Activated T-cell treated with anti-CD3 and anti-CD28 coated beads, Interleukin-2, amount 50 U/mL, for 24 hours (primary cell): ENCODE measurements around the gene CT45A10.
"Not testable (repeated sequence)": the region's sequence is repeated elsewhere in the genome, so short reads cannot be mapped to it uniquely, and the experiment has no call there.

Source experiments
- DNase-seq: peaks from one replicate; pipeline ENCODE4 v3.0.0-alpha.2; 2020
- H3K27ac Mint-ChIP-seq: 2 replicates; pipeline ENCODE4 v1.8.0; 2020; ENCODE audit warnings: mild to moderate bottlenecking, mixed read lengths
- H3K27me3 Mint-ChIP-seq: 2 replicates; pipeline ENCODE4 v1.8.0; 2020; ENCODE audit warnings: mixed read lengths
- H3K36me3 Mint-ChIP-seq: 2 replicates; pipeline ENCODE4 v1.8.0; 2020; ENCODE audit warnings: low read depth, mixed read lengths
- H3K4me1 Mint-ChIP-seq: 2 replicates; pipeline ENCODE4 v1.8.0; 2020; ENCODE audit warnings: low read depth, mixed read lengths
- H3K4me3 Mint-ChIP-seq: 2 replicates; pipeline ENCODE4 v1.8.0; 2020; ENCODE audit warnings: mild to moderate bottlenecking, moderate library complexity, mixed read lengths
- H3K9me3 Mint-ChIP-seq: 2 replicates; pipeline ENCODE4 v1.8.0; 2020; ENCODE audit warnings: mixed read lengths

Gene CT45A10

GRCh38 chrX:135893294-135893817, at the start of gene CT45A10, which contains the start of gene SAGE1:
TSS of gene CT45A10 (minus strand) at chrX:135893444. CDS start at chrX:135885344, 8,100 bp downstream.
TSS of gene SAGE1 (plus strand) at chrX:135893716. CDS start at chrX:135896243, 2,527 bp downstream.
- Mint-ChIP-seq H3K36me3 (no peaks in the 10 kb centered on the region), H3K27ac (no peak within 1 kb of the TSS), H3K4me3 (no peak within 1 kb of the TSS), H3K9me3 (no peaks in the 10 kb centered on the region), H3K4me1 (no peaks in the 10 kb centered on the region), H3K27me3 (peaks cover 32% of the 10 kb centered on the region)
- no peak for DNase-seq

GRCh38 chrX:135931644-135932487, 38.6 kb upstream of the CT45A10 start:
- Mint-ChIP-seq H3K27me3 (peaks cover 14% of the 10 kb centered on the region), H3K9me3 (no peaks in the 10 kb centered on the region), H3K36me3 (no peaks in the 10 kb centered on the region), H3K4me3 (no peak overlapping the region), H3K27ac (no peak overlapping the region), H3K4me1 (no peaks in the 10 kb centered on the region)
- DNase-seq: peak; percentile 63

- DNase-seq: no peak
- peaks cover 15% of the 10 kb centered on the region for H3K27me3 Mint-ChIP-seq
- no peaks in the 10 kb centered on the region for H3K36me3 Mint-ChIP-seq
- H3K9me3 Mint-ChIP-seq: no peaks in the 10 kb centered on the region
- H3K4me1 Mint-ChIP-seq: no peaks in the 10 kb centered on the region
- no peak overlapping the region for H3K27ac Mint-ChIP-seq
- no peak overlapping the region for H3K4me3 Mint-ChIP-seq
These were observed 34.7 kb upstream of the CT45A10 start for GRCh38 chrX:135927897-135928296.

GRCh38 chrX:135923353-135923752, 30.1 kb upstream of the CT45A10 start:
- no peak for DNase-seq
- Mint-ChIP-seq H3K27ac (no peak overlapping the region), H3K36me3 (no peaks in the 10 kb centered on the region), H3K4me3 (no peak overlapping the region), H3K4me1 (no peaks in the 10 kb centered on the region), H3K9me3 (no peaks in the 10 kb centered on the region), H3K27me3 (peaks cover 25% of the 10 kb centered on the region)

- H3K27me3 Mint-ChIP-seq: peaks cover 46% of the 10 kb centered on the region
- not testable (repeated sequence) for DNase-seq, H3K36me3 Mint-ChIP-seq, H3K4me1 Mint-ChIP-seq, H3K27ac Mint-ChIP-seq, H3K9me3 Mint-ChIP-seq, H3K4me3 Mint-ChIP-seq
These were observed 27.3 kb upstream of the CT45A10 start for GRCh38 chrX:135920516-135920915.

- Mint-ChIP-seq H3K4me1 (no peaks in the 10 kb centered on the region), H3K27ac (no peak overlapping the region), H3K4me3 (no peak overlapping the region), H3K9me3 (no peaks in the 10 kb centered on the region), H3K36me3 (no peaks in the 10 kb centered on the region), H3K27me3 (peaks cover 68% of the 10 kb centered on the region)
- DNase-seq: no peak
These were observed 21.2 kb upstream of the CT45A10 start for GRCh38 chrX:135914404-135914803.

- H3K9me3 Mint-ChIP-seq: no peaks in the 10 kb centered on the region
- no peaks in the 10 kb centered on the region for H3K4me1 Mint-ChIP-seq
- no peak overlapping the region for H3K27ac Mint-ChIP-seq
- peaks cover 65% of the 10 kb centered on the region for H3K27me3 Mint-ChIP-seq
- H3K4me3 Mint-ChIP-seq: no peak overlapping the region
- DNase-seq: no peak
- H3K36me3 Mint-ChIP-seq: no peaks in the 10 kb centered on the region
These were observed 17.0 kb upstream of the CT45A10 start for GRCh38 chrX:135910251-135910650.

- no peak overlapping the region for H3K27ac Mint-ChIP-seq
- H3K36me3 Mint-ChIP-seq: no peaks in the 10 kb centered on the region
- no peaks in the 10 kb centered on the region for H3K4me1 Mint-ChIP-seq
- H3K9me3 Mint-ChIP-seq: no peaks in the 10 kb centered on the region
- DNase-seq: no peak
- peaks cover 29% of the 10 kb centered on the region for H3K27me3 Mint-ChIP-seq
- H3K4me3 Mint-ChIP-seq: no peak overlapping the region
These were observed 463 bp downstream of the CT45A10 start for GRCh38 chrX:135892781-135893180.

GRCh38 chrX:135890087-135890585, 3.1 kb downstream of the CT45A10 start:
- Mint-ChIP-seq H3K4me3 (no peak overlapping the region), H3K36me3 (no peaks in the 10 kb centered on the region), H3K4me1 (no peaks in the 10 kb centered on the region), H3K27me3 (peaks cover 20% of the 10 kb centered on the region), H3K27ac (no peak overlapping the region), H3K9me3 (no peaks in the 10 kb centered on the region)
- no peak for DNase-seq

- peaks cover 14% of the 10 kb centered on the region for H3K27me3 Mint-ChIP-seq
- not testable (repeated sequence) for H3K4me1 Mint-ChIP-seq, H3K36me3 Mint-ChIP-seq, H3K9me3 Mint-ChIP-seq, H3K27ac Mint-ChIP-seq, H3K4me3 Mint-ChIP-seq
- peak; percentile 46 for DNase-seq
These were observed 4.3 kb downstream of the CT45A10 start for GRCh38 chrX:135888976-135889375.

GRCh38 chrX:135888230-135888629, 5.0 kb downstream of the CT45A10 start:
- not testable (repeated sequence) for H3K27ac Mint-ChIP-seq, H3K9me3 Mint-ChIP-seq, H3K4me1 Mint-ChIP-seq, H3K4me3 Mint-ChIP-seq, DNase-seq, H3K36me3 Mint-ChIP-seq
- H3K27me3 Mint-ChIP-seq: peaks cover 14% of the 10 kb centered on the region

GRCh38 chrX:135882741-135883140, 10.5 kb downstream of the CT45A10 start:
- H3K4me3 Mint-ChIP-seq, DNase-seq, H3K36me3 Mint-ChIP-seq, H3K27me3 Mint-ChIP-seq, H3K4me1 Mint-ChIP-seq, H3K9me3 Mint-ChIP-seq, H3K27ac Mint-ChIP-seq: not testable (repeated sequence)

- DNase-seq, H3K4me1 Mint-ChIP-seq, H3K36me3 Mint-ChIP-seq, H3K9me3 Mint-ChIP-seq, H3K4me3 Mint-ChIP-seq, H3K27me3 Mint-ChIP-seq, H3K27ac Mint-ChIP-seq: not testable (repeated sequence)
These were observed 21.5 kb downstream of the CT45A10 start, which contains the start of gene CT45A9 for GRCh38 chrX:135871712-135872111. TSS of gene CT45A9 (minus strand) at chrX:135871812. CDS start at chrX:135868061, 3,751 bp downstream.

- not testable (repeated sequence) for H3K4me1 Mint-ChIP-seq, DNase-seq
These were observed 38.8 kb downstream of the CT45A10 start, which contains the start of gene CT45A8 for GRCh38 chrX:135854438-135854837. TSS of gene CT45A8 (minus strand) at chrX:135854538. CDS start at chrX:135850783, 3,755 bp downstream.

GRCh38 chrX:135837180-135837579, 56.1 kb downstream of the CT45A10 start, which contains the start of gene CT45A7:
TSS of gene CT45A7 (minus strand) at chrX:135837280. CDS start at chrX:135833533, 3,747 bp downstream.
- not testable (repeated sequence) for H3K4me3 Mint-ChIP-seq, H3K27me3 Mint-ChIP-seq, DNase-seq, H3K36me3 Mint-ChIP-seq, H3K9me3 Mint-ChIP-seq, H3K4me1 Mint-ChIP-seq, H3K27ac Mint-ChIP-seq

More at GRCh38 chrX:135854438-135854837, 38.8 kb downstream of the CT45A10 start, which contains the start of gene CT45A8:
- not testable (repeated sequence) for H3K4me3 Mint-ChIP-seq, H3K27me3 Mint-ChIP-seq, H3K27ac Mint-ChIP-seq, H3K9me3 Mint-ChIP-seq, H3K36me3 Mint-ChIP-seq
